ENCODE measurements around the gene ADAMTS6.

ADAMTS6 gene

GRCh38 chr5:65276178-65276890 is 205.4 kb downstream of the ADAMTS6 start:
- peak; percentile 66 to 72 for DNase-seq

GRCh38 chr5:65271906-65272305 is 209.8 kb downstream of the ADAMTS6 start:
- DNase-seq = no peak

GRCh38 chr5:65268525-65268924 is 213.2 kb downstream of the ADAMTS6 start:
- no peak for DNase-seq

GRCh38 chr5:65264420-65264819 is 217.3 kb downstream of the ADAMTS6 start:
- DNase-seq = no peak

GRCh38 chr5:65263321-65263720 is 218.4 kb downstream of the ADAMTS6 start:
- no peak for DNase-seq

GRCh38 chr5:65262649-65263059 is 219.1 kb downstream of the ADAMTS6 start:
- DNase-seq = no peak

GRCh38 chr5:65262096-65262495 is 219.6 kb downstream of the ADAMTS6 start:
- DNase-seq = no peak

GRCh38 chr5:65261499-65261898 is 220.2 kb downstream of the ADAMTS6 start:
- no peak for DNase-seq

- no peak for DNase-seq
Measured at GRCh38 chr5:65255294-65255693, 226.4 kb downstream of the ADAMTS6 start.

GRCh38 chr5:65252977-65253376 is 228.7 kb downstream of the ADAMTS6 start:
- DNase-seq = no peak

GRCh38 chr5:65248896-65249295 is 232.8 kb downstream of the ADAMTS6 start:
- DNase-seq = no peak

- DNase-seq = no peak
Measured at GRCh38 chr5:65247594-65247993, 234.1 kb downstream of the ADAMTS6 start.

- no peak for DNase-seq
Measured at GRCh38 chr5:65246741-65247140, 235.0 kb downstream of the ADAMTS6 start.

GRCh38 chr5:65244031-65244430 is 237.7 kb downstream of the ADAMTS6 start:
- no peak for DNase-seq

GRCh38 chr5:65243161-65243560 is 238.6 kb downstream of the ADAMTS6 start:
- DNase-seq = peak in 1 of 2 experiments; percentile 11

GRCh38 chr5:65229841-65230240 is 251.9 kb downstream of the ADAMTS6 start:
- no peak for DNase-seq

- DNase-seq = peak; percentile 2 to 50
Measured at GRCh38 chr5:65213921-65214525, 267.7 kb downstream of the ADAMTS6 start.

GRCh38 chr5:65209341-65209740 is 272.4 kb downstream of the ADAMTS6 start:
- DNase-seq = no peak

- DNase-seq = no peak
Measured at GRCh38 chr5:65204966-65205365, 276.8 kb downstream of the ADAMTS6 start.

GRCh38 chr5:65203746-65204145 is 278.0 kb downstream of the ADAMTS6 start:
- DNase-seq = no peak

- no peak for DNase-seq
Measured at GRCh38 chr5:65199993-65200675, 281.6 kb downstream of the ADAMTS6 start.

- no peak for DNase-seq
Measured at GRCh38 chr5:65198456-65199120, 283.1 kb downstream of the ADAMTS6 start.

Data from NCI-H526 (cell line).